Astrocyte of the cerebellum (primary cell): ENCODE data around the gene CMIP.

ENCODE experiments used
- DNase-seq: peaks from one replicate; pipeline ENCODE4 v3.0.0-alpha.2; 2011; ENCODE audit warnings: low read depth
- H3K4me3 ChIP-seq: 2 replicates; pipeline ENCODE4 v1.5.1; 2011; ENCODE audit warnings: mild to moderate bottlenecking, low read depth, low read length, moderate library complexity
- CTCF ChIP-seq: IDR thresholded peaks from 2 replicates; pipeline ENCODE4 v1.5.1; 2012; ENCODE audit warnings: low read length, low read depth, moderate library complexity, mild to moderate bottlenecking; ENCODE audit errors: missing control alignments
- in situ Hi-C: cut with HindIII; loops from 2 replicates; pipeline ENCODE4 v1.10.0; 2017; ENCODE audit warnings: low sequenced_read_pairs

Gene CMIP

GRCh38 chr16:81486540-81487061 is 42.0 kb downstream of the CMIP start:
- DNase-seq = peak; percentile 99
- H3K4me3 ChIP-seq = no peak overlapping the region
- in situ Hi-C loops = no loop called here
- no peak for TF ChIP-seq CTCF

GRCh38 chr16:81487301-81487720 is 42.7 kb downstream of the CMIP start:
- H3K4me3 ChIP-seq = no peak overlapping the region
- TF ChIP-seq CTCF = no peak
- in situ Hi-C loops = no loop called here
- peak; percentile 62 for DNase-seq

GRCh38 chr16:81488687-81489411 is 44.2 kb downstream of the CMIP start:
- no peak for TF ChIP-seq CTCF
- in situ Hi-C loops = no loop called here
- H3K4me3 ChIP-seq = no peak overlapping the region
- DNase-seq = no peak

- in situ Hi-C loops = loop anchor here (5.0 kb wide), 1 partner anchor 68 kb away; no protein-coding TSS in a partner anchor
- no peak overlapping the region for H3K4me3 ChIP-seq
- no peak for TF ChIP-seq CTCF
- no peak for DNase-seq
These were observed 45.1 kb downstream of the CMIP start for GRCh38 chr16:81489547-81490267.

- H3K4me3 ChIP-seq = no peak overlapping the region
- peak; percentile 28 for DNase-seq
- TF ChIP-seq CTCF = no peak
These were observed 47.1 kb downstream of the CMIP start for GRCh38 chr16:81491541-81492188.

GRCh38 chr16:81492311-81492761 is 47.7 kb downstream of the CMIP start:
- H3K4me3 ChIP-seq = no peak overlapping the region
- DNase-seq = no peak
- TF ChIP-seq CTCF = no peak
- in situ Hi-C loops = loop anchor here (5.0 kb wide), 1 partner anchor 65 kb away; no protein-coding TSS in a partner anchor

More at GRCh38 chr16:81491541-81492188, 47.1 kb downstream of the CMIP start:
- in situ Hi-C loops = loop anchor here (5.0 kb wide), 1 partner anchor 66 kb away; no protein-coding TSS in a partner anchor
